ENCODE results near the gene KDM4B. TPM values are rescaled to one million over a fixed set of nuclear protein-coding genes. Genes with fewer than 3 reads are reported as not detected.

Gene KDM4B
- total RNA-seq, 2 donors from 2014 or later: 22.2 to 27.8 TPM

DNA sequence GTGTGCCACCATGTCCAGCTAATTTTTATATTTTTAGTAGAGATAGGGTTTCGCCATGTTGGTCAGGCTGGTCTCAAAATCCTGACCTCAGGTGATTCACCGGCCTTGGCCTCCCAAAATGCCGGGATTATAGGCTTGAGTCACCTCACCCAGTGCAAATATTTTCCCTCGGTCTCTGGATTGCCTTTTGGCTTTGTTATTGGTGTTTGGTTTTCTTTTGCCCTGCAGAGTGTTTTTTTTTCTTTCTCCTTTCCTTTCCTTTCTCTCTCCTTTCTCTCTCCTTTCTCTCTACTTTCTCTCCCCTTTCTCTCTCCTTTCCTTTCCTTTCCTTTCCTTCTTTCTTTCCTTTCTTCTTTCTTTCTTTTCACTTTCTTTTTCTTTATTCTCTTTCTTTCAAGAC lies 33.2 kb downstream of the KDM4B start:
- intact Hi-C loops (cut with DNase I): no loop called here
- DNase-seq (no peak), ATAC-seq (no peak)

DNA sequence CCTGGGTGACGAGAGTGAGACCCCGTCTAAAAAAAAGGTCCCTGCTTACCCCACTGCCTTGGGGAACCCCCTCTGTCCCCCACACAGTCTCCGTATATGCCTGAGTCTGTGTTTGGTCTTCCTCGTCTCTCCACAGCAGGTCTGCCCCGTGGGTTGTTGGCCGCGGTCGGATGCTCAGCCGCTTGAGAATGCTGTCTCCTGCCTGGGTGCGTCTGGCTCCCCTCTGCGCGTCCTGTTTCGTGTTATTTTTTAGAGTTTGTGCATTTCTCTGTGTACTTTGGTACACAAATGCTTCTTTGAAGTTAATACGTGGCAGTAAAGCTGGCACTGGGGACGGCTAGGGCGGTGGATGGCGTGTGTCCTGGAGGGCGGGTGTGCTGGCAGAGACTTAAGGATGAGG lies 34.9 kb downstream of the KDM4B start:
- no peak for DNase-seq
- intact Hi-C loops (cut with DNase I): no loop called here

DNA sequence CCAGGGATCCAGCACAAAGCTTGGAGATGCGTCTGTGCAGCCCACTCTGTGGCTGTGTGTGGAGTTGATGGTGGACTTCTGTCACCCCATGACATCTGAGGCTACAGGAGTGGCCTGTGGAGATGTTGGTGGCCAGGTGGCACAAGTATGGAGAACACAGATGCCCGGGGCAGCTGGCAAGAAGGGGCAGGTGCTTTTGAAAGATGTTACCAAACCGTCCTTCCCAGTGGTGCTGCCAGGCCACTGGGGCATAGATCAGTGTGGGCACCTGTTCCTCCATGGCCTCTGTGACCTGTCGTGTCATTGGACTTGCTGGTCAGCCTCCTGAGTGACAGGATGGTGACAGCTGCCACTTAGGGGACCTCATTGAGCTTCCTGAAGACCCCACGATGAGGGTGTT lies 36.2 kb downstream of the KDM4B start:
- DNase-seq: no peak
- intact Hi-C loops (cut with DNase I): no loop called here
- ATAC-seq: no peak

More for the DNA sequence above, 34.9 kb downstream of the KDM4B start:
- ATAC-seq: no peak

DNA sequence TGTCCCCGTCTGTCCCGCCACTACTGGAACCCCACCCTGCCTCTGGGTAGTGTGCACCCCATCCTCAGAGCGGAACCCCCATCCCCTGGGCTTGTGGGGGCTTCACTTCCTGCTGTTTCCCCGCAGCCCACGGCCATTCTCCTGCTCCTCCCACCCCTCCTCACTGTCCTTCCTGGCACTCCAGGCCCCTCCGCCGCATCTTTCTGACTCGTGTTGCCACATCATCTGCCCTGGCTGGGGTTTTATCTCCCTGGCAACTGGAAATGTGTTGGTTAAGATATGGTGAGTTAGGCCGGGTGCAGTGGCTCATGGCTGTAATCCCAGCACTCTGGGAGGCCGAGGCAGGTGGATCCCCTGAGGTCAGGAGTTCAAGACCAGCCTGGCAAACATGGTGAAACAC lies 37.3 kb downstream of the KDM4B start:
- DNase-seq (no peak), ATAC-seq (peak; percentile 29 to 69)
- intact Hi-C loops (cut with DNase I): no loop called here

DNA sequence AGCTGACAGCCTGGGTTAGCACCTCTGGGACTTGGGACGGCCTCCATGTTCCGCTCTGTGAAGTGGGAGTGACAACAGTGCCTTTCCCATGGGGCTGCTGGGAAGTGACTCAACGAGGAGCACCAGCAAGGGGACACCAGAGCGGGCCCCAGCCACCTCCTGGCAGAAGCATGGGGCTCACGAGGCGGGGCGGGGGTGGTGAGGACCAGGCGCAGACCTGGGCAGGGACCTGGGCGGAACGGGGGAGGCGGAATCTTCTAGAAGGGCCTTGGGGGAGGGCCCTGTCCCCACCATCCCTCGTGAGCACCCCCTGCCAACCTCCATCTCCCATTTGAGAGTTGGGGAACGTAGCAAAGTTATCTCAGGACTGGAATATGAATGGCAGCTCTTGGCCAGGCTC lies 37.9 kb downstream of the KDM4B start:
- DNase-seq (no peak), ATAC-seq (no peak)
- intact Hi-C loops (cut with DNase I): no loop called here

DNA sequence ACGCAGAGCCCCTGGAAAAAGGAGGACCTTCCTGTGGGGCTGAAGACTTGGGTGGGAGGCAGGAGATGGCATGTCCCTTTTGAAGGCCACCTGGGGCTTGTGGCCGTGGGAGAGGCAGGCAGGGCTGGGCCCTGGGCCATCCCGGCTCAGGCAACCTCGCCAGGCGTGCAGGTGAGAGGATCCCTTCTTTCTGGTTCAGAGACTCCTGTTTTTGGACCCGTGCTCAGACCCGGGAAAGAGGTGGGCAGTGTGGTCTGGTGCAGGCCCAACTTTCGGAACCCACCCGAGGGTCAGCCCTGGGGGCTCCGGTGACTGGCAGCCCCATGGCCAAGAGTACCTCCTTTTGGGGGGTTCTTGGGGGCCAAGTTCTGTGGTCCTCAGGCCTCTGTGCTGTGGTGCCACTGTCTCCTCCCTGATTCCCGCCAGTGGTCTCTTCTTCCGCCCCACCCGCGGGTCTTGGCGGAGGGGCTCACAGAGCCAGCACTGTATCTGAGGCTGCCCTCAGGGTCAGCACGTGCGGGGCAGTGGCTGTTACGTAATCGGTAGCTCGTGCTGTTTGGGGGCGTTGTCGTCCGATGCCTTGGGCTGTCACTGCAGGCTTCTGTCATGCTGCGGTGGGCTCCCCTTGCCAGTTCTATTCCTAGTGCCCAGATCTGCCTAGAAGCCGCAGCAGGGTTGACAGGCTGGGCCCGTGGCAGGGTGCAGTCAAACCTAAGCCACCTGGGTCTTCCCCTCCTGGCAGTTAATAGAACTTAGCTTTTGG lies 42.7 kb downstream of the KDM4B start:
- ATAC-seq: peak; percentile 21 to 53
- intact Hi-C loops (cut with DNase I): no loop called here

DNA sequence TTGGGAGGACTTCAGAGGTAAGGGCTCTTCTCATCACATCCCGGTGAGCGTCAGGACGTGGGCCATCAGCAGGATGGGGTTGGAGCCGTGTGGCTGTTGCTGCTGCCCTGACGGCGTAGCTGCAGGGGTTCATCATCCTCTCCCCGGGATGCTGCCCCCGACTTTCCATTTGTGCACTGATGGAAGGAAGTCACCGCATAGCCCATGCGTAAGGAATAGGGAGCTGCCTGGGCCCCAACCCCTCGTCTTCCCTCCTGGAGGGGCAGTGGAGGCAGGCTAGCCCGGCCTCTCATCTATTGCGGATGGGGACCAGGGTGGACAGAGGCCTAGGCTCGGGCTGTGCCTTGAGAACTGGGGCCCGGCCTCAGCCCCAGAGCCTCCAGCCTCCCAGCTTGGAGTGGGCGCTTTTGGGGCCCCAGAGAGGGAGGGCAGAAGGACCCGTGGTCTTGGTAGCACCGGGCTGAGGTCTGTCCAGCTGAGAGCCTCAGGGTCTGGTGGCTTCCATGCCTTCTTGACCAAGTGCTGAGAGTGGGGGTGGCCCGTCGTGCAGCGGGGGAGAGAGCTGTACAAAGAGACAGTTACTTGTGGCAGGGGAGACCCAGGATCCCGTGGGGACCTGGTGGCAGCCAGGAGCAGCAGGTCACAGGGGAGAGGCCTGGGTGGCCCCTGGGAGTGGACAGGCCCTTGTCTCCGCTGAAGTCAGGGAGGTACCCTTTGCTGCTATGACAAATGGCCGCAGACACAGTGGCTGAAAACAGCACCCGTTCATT lies 44.0 kb downstream of the KDM4B start:
- ATAC-seq: no peak
- intact Hi-C loops (cut with DNase I): no loop called here
- no peak for DNase-seq

More for the DNA sequence above, 42.7 kb downstream of the KDM4B start:
- no peak for DNase-seq

DNA sequence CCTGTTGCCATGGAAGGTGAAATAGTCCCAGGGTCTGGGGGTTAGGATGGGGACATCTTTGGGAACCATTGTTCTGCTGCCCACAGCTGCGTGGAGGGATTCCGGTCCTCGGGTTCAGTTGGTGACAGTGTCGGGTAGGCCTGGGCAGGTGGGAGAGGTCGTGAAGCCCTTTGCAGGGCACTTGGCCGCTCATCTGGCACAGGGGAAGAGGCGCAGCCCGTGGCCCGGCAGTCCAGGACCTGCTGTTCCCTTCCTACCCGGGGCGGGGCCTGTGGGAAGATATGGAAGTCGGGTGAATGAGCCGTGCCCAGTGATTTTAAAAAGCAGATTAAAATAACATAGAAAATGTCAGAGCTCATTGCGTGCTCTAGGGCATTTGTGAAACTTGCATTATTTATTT lies 44.8 kb downstream of the KDM4B start:
- no peak for DNase-seq
- intact Hi-C loops (cut with DNase I): no loop called here
- no peak for ATAC-seq

DNA sequence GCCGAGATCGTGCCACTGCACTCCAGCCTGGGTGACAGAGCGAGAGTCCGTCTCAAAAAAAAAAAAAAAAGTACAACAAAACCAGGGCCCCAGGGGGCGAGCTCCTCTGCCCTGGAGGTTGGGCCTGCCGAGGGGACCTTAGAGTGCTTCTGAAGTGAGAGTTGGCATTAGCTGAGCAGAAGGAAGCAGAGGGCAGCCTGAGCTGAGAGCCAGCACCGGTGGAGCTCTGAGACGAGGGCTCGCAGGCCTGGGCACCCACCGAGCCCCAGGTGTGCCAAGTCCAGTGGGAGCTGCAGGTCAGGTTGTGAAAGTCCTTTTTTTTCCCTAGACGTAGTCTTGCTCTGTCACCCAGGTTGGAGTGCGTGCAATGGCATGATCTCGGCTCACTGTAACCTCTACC lies 46.0 kb downstream of the KDM4B start:
- DNase-seq: no peak
- intact Hi-C loops (cut with DNase I): no loop called here
- ATAC-seq: no peak

DNA sequence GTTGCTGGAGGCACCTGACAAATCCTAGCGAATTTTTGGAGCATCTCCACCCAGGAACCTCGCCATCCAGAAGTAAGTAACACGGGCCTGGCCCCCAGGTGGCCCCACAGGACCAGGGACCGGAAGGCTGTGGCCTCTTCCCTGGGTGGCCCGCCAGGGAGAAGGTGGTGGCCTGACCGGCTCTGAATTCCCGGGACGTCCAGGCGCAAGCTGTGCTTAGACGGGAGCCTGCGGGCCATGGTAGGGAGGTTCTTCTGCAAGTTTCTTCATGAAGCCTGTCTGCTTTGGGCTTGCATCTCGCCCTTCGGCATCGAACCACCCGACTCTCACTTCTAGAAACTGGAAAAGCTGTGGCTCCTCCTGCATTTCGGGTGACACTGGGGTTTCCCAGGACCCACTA lies 47.4 kb downstream of the KDM4B start:
- intact Hi-C loops (cut with DNase I): no loop called here
- DNase-seq: no peak
- ATAC-seq: no peak

DNA sequence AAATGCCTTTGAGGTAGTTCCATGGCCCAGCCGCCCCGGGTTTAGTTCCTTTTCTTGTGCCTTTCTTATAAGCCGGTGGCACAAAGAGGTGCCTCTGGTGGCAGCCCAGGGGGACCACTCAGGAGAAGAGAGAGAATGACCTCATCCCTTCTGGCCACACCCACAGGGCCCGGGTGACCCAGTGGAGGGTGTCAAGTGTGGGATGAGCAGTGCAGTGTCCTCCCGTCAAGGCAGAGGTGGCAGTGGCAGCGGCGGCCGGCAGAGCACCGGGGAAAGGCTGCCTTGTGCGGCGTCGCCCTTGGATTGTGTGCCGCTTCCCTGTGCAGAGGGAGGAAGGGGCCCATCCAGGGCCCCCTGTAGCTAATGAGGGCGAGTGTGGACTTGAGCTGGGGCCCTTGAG lies 47.9 kb downstream of the KDM4B start:
- intact Hi-C loops (cut with DNase I): no loop called here
- ATAC-seq (peak in 1 of 2 donors; percentile 27), DNase-seq (no peak)

DNA sequence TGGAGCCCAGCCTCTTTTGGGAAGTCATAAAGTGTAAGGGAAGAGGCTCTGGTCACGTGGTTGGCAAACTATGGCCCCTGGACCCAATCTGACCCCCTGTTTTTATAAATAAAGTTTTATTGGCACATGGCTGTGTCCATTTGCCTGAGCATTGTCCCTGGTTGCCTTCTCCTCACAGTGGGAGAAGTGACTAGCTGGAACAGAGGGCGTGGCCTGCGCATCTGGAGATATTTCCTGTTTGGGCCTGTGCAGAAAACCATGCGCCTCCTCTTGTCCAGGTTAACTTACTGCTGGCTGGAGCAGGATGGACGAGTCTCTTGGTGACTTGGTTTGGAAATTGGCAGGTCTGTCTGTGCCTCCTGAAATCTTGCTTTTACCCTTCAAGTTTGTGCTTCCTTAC lies 48.3 kb downstream of the KDM4B start:
- ATAC-seq: no peak
- intact Hi-C loops (cut with DNase I): no loop called here
- no peak for DNase-seq

DNA sequence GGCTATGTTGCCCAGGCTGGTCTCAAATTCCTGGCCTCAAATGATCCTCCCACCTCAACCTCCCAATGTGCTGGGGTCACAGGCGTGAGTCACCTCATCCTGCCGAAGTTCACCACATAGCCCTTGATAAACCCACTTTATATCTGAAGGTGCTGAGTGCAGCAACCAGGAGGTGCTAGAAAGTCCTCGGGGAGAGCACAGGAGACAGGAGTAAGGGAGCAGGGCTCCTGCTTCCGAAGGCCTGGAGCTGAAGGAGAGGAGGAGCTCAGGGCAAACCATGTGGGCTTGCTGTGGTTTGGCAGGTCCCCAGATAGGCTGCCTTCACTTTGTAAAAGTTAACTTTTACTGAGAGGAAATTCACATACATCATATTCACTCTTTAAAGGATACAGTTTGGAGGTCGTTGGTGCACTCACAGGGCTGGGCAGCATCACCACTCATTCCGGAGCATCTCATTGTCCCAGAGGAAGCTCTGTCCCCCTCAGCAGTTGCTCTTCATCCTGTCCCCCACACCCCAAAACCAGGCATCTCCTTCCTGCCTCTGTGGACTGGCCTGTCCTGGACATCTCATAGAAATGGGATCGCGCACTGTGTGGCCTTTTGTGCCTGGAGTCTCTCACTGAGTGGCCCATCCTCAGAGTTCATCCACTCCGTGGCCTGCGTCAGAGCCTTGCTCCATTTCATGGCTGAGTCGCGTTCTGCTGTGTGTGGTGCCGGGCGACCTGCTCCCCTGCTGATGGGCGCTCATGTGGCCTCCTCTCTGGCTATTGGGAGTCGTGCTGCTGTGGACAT lies 49.5 kb downstream of the KDM4B start:
- DNase-seq (no peak), ATAC-seq (no peak)
- intact Hi-C loops (cut with DNase I): no loop called here

DNA sequence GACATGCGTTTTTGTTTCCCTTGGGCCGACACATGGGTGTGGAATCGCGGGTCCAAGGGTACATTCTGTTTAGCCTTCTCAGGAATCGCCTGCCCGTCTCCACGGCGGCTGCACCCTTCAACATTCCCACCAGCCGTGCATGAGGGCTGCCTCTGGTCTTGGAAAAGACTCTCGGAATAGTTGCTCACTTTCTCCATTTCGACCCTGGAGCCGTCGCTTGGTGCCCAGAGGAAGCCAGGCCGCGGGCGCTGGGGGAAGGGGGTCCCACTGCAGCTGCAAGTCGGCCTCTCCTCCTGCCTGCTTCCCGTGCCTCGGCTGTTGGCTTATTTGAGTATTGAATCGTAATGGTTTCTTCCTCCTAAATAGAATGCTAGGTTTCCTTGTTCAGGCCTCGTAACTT lies 51.5 kb downstream of the KDM4B start:
- DNase-seq (no peak), ATAC-seq (no peak)
- intact Hi-C loops (cut with DNase I): loop anchor here in 1 of 2 donors (10.0 kb wide), 1 partner anchor 46 kb away; no protein-coding TSS in a partner anchor

DNA sequence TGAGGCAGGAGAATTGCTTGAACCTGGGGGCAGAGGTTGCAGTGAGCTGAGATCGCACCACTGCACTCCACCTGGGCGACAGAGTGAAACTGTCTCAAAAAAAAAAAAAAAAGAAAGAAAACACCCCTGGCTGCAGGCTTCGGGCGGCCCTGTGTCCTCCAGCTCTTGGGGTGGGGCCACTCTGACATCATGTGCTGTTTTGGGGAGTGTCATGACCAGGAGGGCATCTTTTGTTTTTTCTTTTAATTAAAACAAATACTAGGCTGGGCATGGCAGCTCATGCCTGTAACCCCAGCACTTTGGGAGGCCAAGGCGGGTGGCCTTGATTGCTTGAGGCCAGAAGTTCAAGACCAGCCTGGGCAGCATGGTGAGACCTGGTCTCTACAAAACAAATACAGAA lies 52.1 kb downstream of the KDM4B start:
- intact Hi-C loops (cut with DNase I): loop anchor here in 1 of 2 donors (10.0 kb wide), 1 partner anchor 46 kb away; no protein-coding TSS in a partner anchor
- ATAC-seq (no peak), DNase-seq (no peak)

DNA sequence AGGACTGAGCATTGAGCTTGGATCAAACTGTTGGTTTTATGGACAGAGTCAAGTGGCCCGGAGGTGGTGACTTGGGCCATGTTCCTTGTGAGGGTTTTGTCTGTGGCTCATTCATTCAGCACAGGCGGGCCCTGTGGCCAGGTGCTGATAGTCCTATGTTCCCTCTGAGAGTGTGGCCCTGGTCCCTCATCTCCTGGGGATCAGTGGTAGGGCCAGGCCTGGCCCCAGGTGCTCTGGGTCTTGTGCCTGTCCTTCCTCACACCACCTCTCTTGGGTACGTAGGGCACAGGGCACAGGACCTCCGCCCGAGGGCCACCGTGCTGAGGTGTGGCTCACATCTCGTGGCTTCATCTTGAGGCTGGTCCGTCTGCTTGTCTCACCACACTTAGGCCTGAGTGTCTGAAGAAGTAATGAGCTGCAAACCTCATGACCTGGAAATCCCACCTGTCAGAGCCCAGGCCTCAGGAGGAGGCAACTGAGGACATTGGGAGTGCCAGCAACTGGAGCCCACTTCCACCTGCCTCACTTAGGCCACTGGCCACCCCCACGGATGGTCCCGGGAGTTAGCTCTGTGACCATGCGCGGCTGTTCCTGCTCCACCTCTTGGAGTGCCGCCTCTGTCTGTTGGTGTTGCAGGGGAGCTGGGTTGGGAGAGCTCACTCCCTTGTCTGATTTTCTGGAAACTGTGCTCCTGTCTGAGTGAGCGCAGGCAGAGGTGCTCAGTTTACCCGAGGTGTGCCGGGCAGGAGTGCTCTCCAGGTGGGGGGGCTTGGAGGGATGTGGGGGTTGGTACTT lies 53.4 kb downstream of the KDM4B start:
- DNase-seq (no peak), ATAC-seq (no peak)
- intact Hi-C loops (cut with DNase I): loop anchor here in 1 of 2 donors (10.0 kb wide), 1 partner anchor 47 kb away; no protein-coding TSS in a partner anchor

DNA sequence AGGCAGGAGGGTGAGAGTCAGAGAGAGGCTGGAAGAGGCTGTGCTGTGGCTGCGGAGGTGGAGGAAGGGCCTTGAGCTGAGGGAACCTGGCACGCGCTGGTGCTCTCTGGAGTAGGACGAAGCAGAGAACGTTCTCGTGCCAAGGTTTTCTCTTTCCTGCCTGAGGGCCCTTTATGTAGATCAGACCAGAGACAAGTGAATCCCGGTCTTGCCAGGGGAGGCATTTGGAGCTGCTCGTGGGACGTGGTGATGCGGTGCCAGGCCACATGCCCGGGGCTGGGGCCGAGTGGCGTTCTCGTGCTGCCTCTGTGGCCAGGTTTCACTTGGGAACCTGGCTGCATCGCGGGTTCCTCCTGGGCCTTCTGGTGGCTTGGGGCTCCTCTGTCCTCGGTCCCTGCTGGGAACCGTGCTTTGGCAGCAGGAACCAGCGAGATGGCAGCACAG lies 54.2 kb downstream of the KDM4B start:
- DNase-seq: no peak
- ATAC-seq: peak; percentile 39 to 69
- intact Hi-C loops (cut with DNase I): loop anchor here in 1 of 2 donors (10.0 kb wide), 1 partner anchor 48 kb away; no protein-coding TSS in a partner anchor

DNA sequence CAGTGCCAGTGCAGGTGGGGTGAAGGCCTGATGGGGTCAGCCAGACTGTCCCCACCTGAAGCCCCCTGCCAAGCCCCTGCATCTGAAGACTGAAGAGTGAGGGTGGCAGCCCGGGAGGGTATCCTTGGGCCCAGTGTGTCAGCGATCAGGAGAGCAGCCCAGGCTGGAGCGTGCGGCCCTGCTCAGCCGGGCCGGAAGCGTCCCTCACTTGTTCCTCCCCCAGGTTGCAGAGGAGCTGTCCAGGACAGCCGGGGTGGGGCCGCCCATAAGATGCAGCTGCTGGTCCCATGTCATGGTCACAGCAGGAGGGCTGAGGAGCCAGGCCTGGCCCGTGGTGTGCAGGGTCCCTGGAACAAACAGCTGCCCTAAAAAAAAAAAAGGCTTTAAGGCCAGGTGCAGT lies 55.4 kb downstream of the KDM4B start:
- intact Hi-C loops (cut with DNase I): loop anchor here in 1 of 2 donors (10.0 kb wide), 1 partner anchor 49 kb away; no protein-coding TSS in a partner anchor
- ATAC-seq: peak in 1 of 2 donors; percentile 33
- no peak for DNase-seq

DNA sequence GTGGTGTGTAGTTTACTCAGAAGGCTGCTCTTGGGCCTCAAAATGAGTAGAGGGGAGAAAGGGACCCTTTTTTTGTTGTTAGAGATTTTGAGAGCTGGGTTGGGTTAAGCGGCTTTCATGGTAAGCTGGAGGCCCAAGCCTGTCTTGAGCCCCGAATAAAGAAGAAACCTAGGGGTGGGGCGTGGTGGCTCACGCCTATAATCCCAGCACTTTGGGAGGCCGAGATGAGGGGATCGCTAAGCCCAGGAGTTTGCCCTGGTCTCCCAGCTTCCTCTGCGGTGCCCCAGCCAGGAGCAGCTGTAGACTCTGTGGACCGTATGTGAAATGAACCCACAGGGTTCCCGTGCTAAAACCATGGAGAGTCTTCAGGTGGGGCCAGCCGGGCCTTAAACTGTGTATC lies 56.1 kb downstream of the KDM4B start:
- ATAC-seq (no peak), DNase-seq (no peak)
- intact Hi-C loops (cut with DNase I): loop anchor here in 1 of 2 donors (10.0 kb wide), 1 partner anchor 50 kb away; no protein-coding TSS in a partner anchor
